Measurements from ENCODE around the gene PRDM4. TPM values are rescaled to one million over a fixed set of nuclear protein-coding genes. Genes with fewer than 3 reads are reported as not detected.

The PRDM4 gene
- total RNA-seq, 1 donor from 2014 or later = 31.1 TPM

- no peak for DNase-seq
Measured at GRCh38 chr12:107780298-107780697, 19.4 kb upstream of the PRDM4 start.

GRCh38 chr12:107779077-107779831 is 18.3 kb upstream of the PRDM4 start:
- Mint-ChIP-seq H3K27me3 (peaks cover 56% of the 10 kb centered on the region), H3K27ac (no peak overlapping the region), H3K4me1 (peaks cover 19% of the 10 kb centered on the region), H3K4me3 (no peak overlapping the region), H3K9me3 (no peaks in the 10 kb centered on the region), H3K36me3 (ENCODE audit: low read depth) (no peaks in the 10 kb centered on the region)
- intact Hi-C loops (cut with micrococcal nuclease) = no loop called here
- DNase-seq = no peak

More at GRCh38 chr12:107780298-107780697, 19.4 kb upstream of the PRDM4 start:
- intact Hi-C loops (cut with micrococcal nuclease) = no loop called here
- Mint-ChIP-seq H3K36me3 (ENCODE audit: low read depth) (no peaks in the 10 kb centered on the region), H3K4me1 (peaks cover 12% of the 10 kb centered on the region), H3K4me3 (no peak overlapping the region), H3K27me3 (peaks cover 49% of the 10 kb centered on the region), H3K9me3 (no peaks in the 10 kb centered on the region), H3K27ac (no peak overlapping the region)

GRCh38 chr12:107778383-107779025 is 17.6 kb upstream of the PRDM4 start:
- Mint-ChIP-seq H3K9me3 (no peaks in the 10 kb centered on the region), H3K27ac (no peak overlapping the region), H3K36me3 (ENCODE audit: low read depth) (no peaks in the 10 kb centered on the region), H3K4me3 (no peak overlapping the region), H3K4me1 (peaks cover 20% of the 10 kb centered on the region), H3K27me3 (peaks cover 64% of the 10 kb centered on the region)
- DNase-seq = no peak
- intact Hi-C loops (cut with micrococcal nuclease) = no loop called here

GRCh38 chr12:107776171-107776570 is 15.2 kb upstream of the PRDM4 start:
- Mint-ChIP-seq H3K27ac (no peak overlapping the region), H3K4me1 (peaks cover 20% of the 10 kb centered on the region), H3K27me3 (peaks cover 69% of the 10 kb centered on the region), H3K9me3 (no peaks in the 10 kb centered on the region), H3K36me3 (ENCODE audit: low read depth) (no peaks in the 10 kb centered on the region), H3K4me3 (no peak overlapping the region)
- no peak for DNase-seq
- intact Hi-C loops (cut with micrococcal nuclease) = no loop called here

- DNase-seq = peak; percentile 62
- no peaks in the 10 kb centered on the region for H3K9me3 Mint-ChIP-seq
- peak overlapping the region; percentile 34 for H3K4me3 Mint-ChIP-seq
- no peaks in the 10 kb centered on the region for H3K36me3 Mint-ChIP-seq (ENCODE audit: low read depth)
- intact Hi-C loops (cut with micrococcal nuclease) = no loop called here
- H3K27ac Mint-ChIP-seq = no peak overlapping the region
- H3K27me3 Mint-ChIP-seq = peaks cover 70% of the 10 kb centered on the region
- peaks cover 20% of the 10 kb centered on the region for H3K4me1 Mint-ChIP-seq
Measured at GRCh38 chr12:107775093-107775721, 14.3 kb upstream of the PRDM4 start.

GRCh38 chr12:107774349-107775029 is 13.6 kb upstream of the PRDM4 start, which contains the start of gene ASCL4:
ASCL4 (plus strand) TSS chr12:107774704; CDS start chr12:107775219, 515 bp downstream.
- Mint-ChIP-seq H3K27ac (no peak within 1 kb of the TSS), H3K4me3 (peak within 1 kb of the TSS; percentile 34)

GRCh38 chr12:107767466-107767865 is 6.5 kb upstream of the PRDM4 start:
- intact Hi-C loops (cut with micrococcal nuclease) = loop anchor here (10.0 kb wide), 1 partner anchor 747 kb away; the partner anchor contains the start of gene FICD
- DNase-seq = no peak
- H3K36me3 Mint-ChIP-seq (ENCODE audit: low read depth) = no peaks in the 10 kb centered on the region
- no peaks in the 10 kb centered on the region for H3K9me3 Mint-ChIP-seq
- no peaks in the 10 kb centered on the region for H3K4me1 Mint-ChIP-seq
- no peak overlapping the region for H3K27ac Mint-ChIP-seq
- peaks cover 32% of the 10 kb centered on the region for H3K27me3 Mint-ChIP-seq
- no peak overlapping the region for H3K4me3 Mint-ChIP-seq

More at GRCh38 chr12:107774349-107775029, 13.6 kb upstream of the PRDM4 start, which contains the start of gene ASCL4:
- DNase-seq = no peak
- Mint-ChIP-seq H3K4me1 (peaks cover 18% of the 10 kb centered on the region), H3K9me3 (no peaks in the 10 kb centered on the region), H3K27me3 (peaks cover 68% of the 10 kb centered on the region), H3K36me3 (ENCODE audit: low read depth) (no peaks in the 10 kb centered on the region)
- intact Hi-C loops (cut with micrococcal nuclease) = no loop called here

GRCh38 chr12:107765316-107765715 is 4.4 kb upstream of the PRDM4 start:
- H3K4me3 Mint-ChIP-seq = no peak overlapping the region
- DNase-seq = no peak
- no peak overlapping the region for H3K27ac Mint-ChIP-seq
- intact Hi-C loops (cut with micrococcal nuclease) = loop anchor here (10.0 kb wide), 1 partner anchor 749 kb away; the partner anchor contains the start of gene FICD
- H3K4me1 Mint-ChIP-seq = peaks cover 4% of the 10 kb centered on the region
- H3K9me3 Mint-ChIP-seq = no peaks in the 10 kb centered on the region
- H3K27me3 Mint-ChIP-seq = peaks cover 21% of the 10 kb centered on the region
- H3K36me3 Mint-ChIP-seq (ENCODE audit: low read depth) = no peaks in the 10 kb centered on the region

- Mint-ChIP-seq H3K9me3 (no peaks in the 10 kb centered on the region), H3K4me3 (no peak overlapping the region), H3K27me3 (peaks cover 17% of the 10 kb centered on the region), H3K36me3 (ENCODE audit: low read depth) (peaks cover 2% of the 10 kb centered on the region), H3K27ac (no peak overlapping the region), H3K4me1 (peaks cover 11% of the 10 kb centered on the region)
- no peak for DNase-seq
- intact Hi-C loops (cut with micrococcal nuclease) = loop anchor here (5.0 to 10.0 kb wide), 2 partner anchors 750 to 868 kb away; partner anchors contain the start of genes FICD and SELPLG
Measured at GRCh38 chr12:107764626-107765025, 3.7 kb upstream of the PRDM4 start.

- peaks cover 8% of the 10 kb centered on the region for H3K36me3 Mint-ChIP-seq (ENCODE audit: low read depth)
- intact Hi-C loops (cut with micrococcal nuclease) = loop anchor here (5.0 to 10.0 kb wide), 2 partner anchors 752 to 869 kb away; partner anchors contain the start of genes FICD and SELPLG
- H3K4me1 Mint-ChIP-seq = peaks cover 22% of the 10 kb centered on the region
Measured at GRCh38 chr12:107762874-107763273, 1.9 kb upstream of the PRDM4 start.

GRCh38 chr12:107761502-107761904 is 566 bp upstream of the PRDM4 start:
- intact Hi-C loops (cut with micrococcal nuclease) = loop anchor here (1.0 to 10.0 kb wide), 6 partner anchors 76 to 871 kb away; partner anchors contain the start of genes CRY1, FICD, PWP1 and SELPLG
- peaks cover 26% of the 10 kb centered on the region for H3K4me1 Mint-ChIP-seq
- peak overlapping the region; percentile 93 for H3K4me3 Mint-ChIP-seq
- peak overlapping the region; percentile 88 for H3K27ac Mint-ChIP-seq
- no peak for DNase-seq
- no peaks in the 10 kb centered on the region for H3K9me3 Mint-ChIP-seq
- peaks cover 7% of the 10 kb centered on the region for H3K27me3 Mint-ChIP-seq
- peaks cover 15% of the 10 kb centered on the region for H3K36me3 Mint-ChIP-seq (ENCODE audit: low read depth)

More at GRCh38 chr12:107762874-107763273, 1.9 kb upstream of the PRDM4 start:
- Mint-ChIP-seq H3K27me3 (peaks cover 17% of the 10 kb centered on the region), H3K27ac (no peak overlapping the region), H3K4me3 (no peak overlapping the region), H3K9me3 (no peaks in the 10 kb centered on the region)
- DNase-seq = no peak

- Mint-ChIP-seq H3K4me1 (peaks cover 26% of the 10 kb centered on the region), H3K4me3 (peak overlapping the region; percentile 93), H3K9me3 (no peaks in the 10 kb centered on the region), H3K36me3 (ENCODE audit: low read depth) (peaks cover 19% of the 10 kb centered on the region), H3K27ac (peak overlapping the region; percentile 86), H3K27me3 (peaks cover 4% of the 10 kb centered on the region)
- peak; percentile 79 for DNase-seq
- intact Hi-C loops (cut with micrococcal nuclease) = loop anchor here (2.0 to 10.0 kb wide), 4 partner anchors 124 to 872 kb away; partner anchors contain the start of genes FICD and SELPLG
Measured at GRCh38 chr12:107760207-107760808, 629 bp downstream of the PRDM4 start.

GRCh38 chr12:107759410-107759809 is 1.5 kb downstream of the PRDM4 start:
- Mint-ChIP-seq H3K27ac (peak overlapping the region; percentile 86), H3K4me3 (peak overlapping the region; percentile 93), H3K4me1 (peaks cover 26% of the 10 kb centered on the region), H3K36me3 (ENCODE audit: low read depth) (peaks cover 25% of the 10 kb centered on the region), H3K9me3 (no peaks in the 10 kb centered on the region), H3K27me3 (peaks cover 4% of the 10 kb centered on the region)
- DNase-seq = peak; percentile 73
- intact Hi-C loops (cut with micrococcal nuclease) = no loop called here

All from activated CD4-positive, alpha-beta T cell treated with anti-CD3 and anti-CD28 coated beads, Interleukin-2, amount 10 ng/mL, durations not matched to agents 24 days and 14 days (primary cell).